ENCODE measurements around the gene PJVK. TPM values are rescaled to one million over a fixed set of nuclear protein-coding genes. Genes with fewer than 3 reads are reported as not detected.

PJVK gene
- polyA plus RNA-seq, 1 donor from 2014 or later = 5.5 TPM

DNA sequence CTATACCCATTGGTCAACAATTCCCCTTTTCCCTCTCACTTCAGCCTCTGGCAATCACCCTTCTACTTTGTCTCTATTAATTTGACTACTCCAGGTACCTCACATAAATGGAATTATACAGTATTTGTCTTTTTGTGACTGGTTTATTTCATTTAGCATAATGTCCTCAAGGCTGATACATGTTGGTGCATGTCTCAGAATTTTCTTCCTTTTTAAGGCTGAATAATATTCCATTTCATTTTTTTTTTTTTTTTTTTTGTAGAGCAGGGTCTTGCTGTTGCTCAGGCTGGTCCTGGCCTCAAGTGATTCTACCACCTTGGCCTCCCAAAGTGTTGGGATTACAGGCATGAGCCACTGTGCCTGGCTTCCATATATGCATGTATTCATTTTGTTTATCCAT, 25.3 kb downstream of the PJVK start:
- H4K20me1 ChIP-seq (ENCODE audit: insufficient read depth) = no peaks in the 10 kb centered on the region
- H3K4me3 ChIP-seq (ENCODE audit: low read length) = peak overlapping the region; percentile 82
- no peak overlapping the region for H3K27ac ChIP-seq (ENCODE audit: low read length)
- no peak overlapping the region for H3K4me2 ChIP-seq (ENCODE audit: low read length)
- H3K36me3 ChIP-seq (ENCODE audit: insufficient read depth, low read length) = no peaks in the 10 kb centered on the region
- H3K79me2 ChIP-seq (replicated peaks; ENCODE audit: insufficient read depth, low read length) = peaks cover 40% of the 10 kb centered on the region
- H3F3A ChIP-seq (ENCODE audit: insufficient read depth, low read length, poor library complexity, severe bottlenecking) = peaks cover 3% of the 10 kb centered on the region
- no peaks in the 10 kb centered on the region for H3K27me3 ChIP-seq (ENCODE audit: insufficient read depth, low read depth, low read length)
- no peak for TF ChIP-seq EP300 (conservative IDR thresholded peaks at IDR 0.05; ENCODE audit: poor library complexity, severe bottlenecking)
- no peak for TF ChIP-seq RAD21 (conservative IDR thresholded peaks at IDR 0.05)
- TF ChIP-seq SMC3 (conservative IDR thresholded peaks at IDR 0.05; ENCODE audit: poor library complexity) = no peak
- TF ChIP-seq TAF1 (IDR thresholded peaks at IDR 0.05; ENCODE audit: low read depth) = no peak
- no peak for TF ChIP-seq MXI1 (conservative IDR thresholded peaks at IDR 0.05; ENCODE audit: poor library complexity, severe bottlenecking)
- TF ChIP-seq EZH2 (IDR thresholded peaks at IDR 0.05; ENCODE audit: borderline replicate concordance, insufficient read depth, low read length, poor library complexity, severe bottlenecking) = no peak
- TF ChIP-seq POLR2AphosphoS5 (IDR thresholded peaks at IDR 0.05) = no peak
- TF ChIP-seq, protein P1, sequence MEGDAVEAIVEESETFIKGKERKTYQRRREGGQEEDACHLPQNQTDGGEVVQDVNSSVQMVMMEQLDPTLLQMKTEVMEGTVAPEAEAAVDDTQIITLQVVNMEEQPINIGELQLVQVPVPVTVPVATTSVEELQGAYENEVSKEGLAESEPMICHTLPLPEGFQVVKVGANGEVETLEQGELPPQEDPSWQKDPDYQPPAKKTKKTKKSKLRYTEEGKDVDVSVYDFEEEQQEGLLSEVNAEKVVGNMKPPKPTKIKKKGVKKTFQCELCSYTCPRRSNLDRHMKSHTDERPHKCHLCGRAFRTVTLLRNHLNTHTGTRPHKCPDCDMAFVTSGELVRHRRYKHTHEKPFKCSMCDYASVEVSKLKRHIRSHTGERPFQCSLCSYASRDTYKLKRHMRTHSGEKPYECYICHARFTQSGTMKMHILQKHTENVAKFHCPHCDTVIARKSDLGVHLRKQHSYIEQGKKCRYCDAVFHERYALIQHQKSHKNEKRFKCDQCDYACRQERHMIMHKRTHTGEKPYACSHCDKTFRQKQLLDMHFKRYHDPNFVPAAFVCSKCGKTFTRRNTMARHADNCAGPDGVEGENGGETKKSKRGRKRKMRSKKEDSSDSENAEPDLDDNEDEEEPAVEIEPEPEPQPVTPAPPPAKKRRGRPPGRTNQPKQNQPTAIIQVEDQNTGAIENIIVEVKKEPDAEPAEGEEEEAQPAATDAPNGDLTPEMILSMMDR (IDR thresholded peaks at IDR 0.05; ENCODE audit: poor library complexity, severe bottlenecking) = no peak
- TF ChIP-seq, protein P2, sequence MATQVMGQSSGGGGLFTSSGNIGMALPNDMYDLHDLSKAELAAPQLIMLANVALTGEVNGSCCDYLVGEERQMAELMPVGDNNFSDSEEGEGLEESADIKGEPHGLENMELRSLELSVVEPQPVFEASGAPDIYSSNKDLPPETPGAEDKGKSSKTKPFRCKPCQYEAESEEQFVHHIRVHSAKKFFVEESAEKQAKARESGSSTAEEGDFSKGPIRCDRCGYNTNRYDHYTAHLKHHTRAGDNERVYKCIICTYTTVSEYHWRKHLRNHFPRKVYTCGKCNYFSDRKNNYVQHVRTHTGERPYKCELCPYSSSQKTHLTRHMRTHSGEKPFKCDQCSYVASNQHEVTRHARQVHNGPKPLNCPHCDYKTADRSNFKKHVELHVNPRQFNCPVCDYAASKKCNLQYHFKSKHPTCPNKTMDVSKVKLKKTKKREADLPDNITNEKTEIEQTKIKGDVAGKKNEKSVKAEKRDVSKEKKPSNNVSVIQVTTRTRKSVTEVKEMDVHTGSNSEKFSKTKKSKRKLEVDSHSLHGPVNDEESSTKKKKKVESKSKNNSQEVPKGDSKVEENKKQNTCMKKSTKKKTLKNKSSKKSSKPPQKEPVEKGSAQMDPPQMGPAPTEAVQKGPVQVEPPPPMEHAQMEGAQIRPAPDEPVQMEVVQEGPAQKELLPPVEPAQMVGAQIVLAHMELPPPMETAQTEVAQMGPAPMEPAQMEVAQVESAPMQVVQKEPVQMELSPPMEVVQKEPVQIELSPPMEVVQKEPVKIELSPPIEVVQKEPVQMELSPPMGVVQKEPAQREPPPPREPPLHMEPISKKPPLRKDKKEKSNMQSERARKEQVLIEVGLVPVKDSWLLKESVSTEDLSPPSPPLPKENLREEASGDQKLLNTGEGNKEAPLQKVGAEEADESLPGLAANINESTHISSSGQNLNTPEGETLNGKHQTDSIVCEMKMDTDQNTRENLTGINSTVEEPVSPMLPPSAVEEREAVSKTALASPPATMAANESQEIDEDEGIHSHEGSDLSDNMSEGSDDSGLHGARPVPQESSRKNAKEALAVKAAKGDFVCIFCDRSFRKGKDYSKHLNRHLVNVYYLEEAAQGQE (IDR thresholded peaks at IDR 0.05; ENCODE audit: borderline replicate concordance) = no peak
- H3K9me3 ChIP-seq (ENCODE audit: low read length) = no peaks in the 10 kb centered on the region
- H3K9ac ChIP-seq (ENCODE audit: low read length) = no peak overlapping the region
- H2AFZ ChIP-seq (ENCODE audit: low read depth, low read length) = no peak overlapping the region
- no peaks in the 10 kb centered on the region for H3K9me2 ChIP-seq (ENCODE audit: insufficient read depth, low read length)

DNA sequence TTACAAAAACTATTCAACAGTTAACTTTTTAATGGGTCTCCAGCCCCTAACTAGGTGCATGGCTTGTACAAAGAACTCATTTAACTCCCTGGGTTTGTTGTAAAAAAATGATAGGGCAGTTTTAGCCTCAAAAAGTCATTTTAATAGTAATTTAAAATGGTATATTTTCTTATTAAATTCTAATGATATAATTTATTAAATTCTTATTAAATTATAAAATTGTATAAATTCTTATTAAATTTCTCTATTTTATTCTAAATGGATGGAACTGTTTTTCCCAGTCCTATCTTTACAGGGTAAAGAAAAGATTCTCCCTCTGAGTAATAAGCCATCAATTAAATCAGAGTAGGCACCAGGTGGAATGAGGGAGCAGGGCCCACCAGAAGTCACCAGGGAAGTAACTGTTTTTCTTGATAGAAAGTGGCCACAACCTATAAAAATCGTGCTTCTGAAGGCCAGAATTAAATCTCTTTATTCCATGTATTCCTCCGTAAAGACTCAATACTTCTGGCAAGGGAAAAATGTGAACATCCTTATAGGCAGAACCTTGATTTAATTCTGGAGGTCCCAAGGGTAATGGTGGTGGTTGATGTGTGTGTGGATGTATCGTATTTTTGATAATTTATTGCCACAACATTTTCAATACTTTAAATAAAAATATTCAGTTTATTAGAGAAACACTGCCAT, 26.4 kb downstream of the PJVK start:
- H3K36me3 ChIP-seq (ENCODE audit: insufficient read depth, low read length) = no peaks in the 10 kb centered on the region
- H3K27ac ChIP-seq (ENCODE audit: low read length) = peak overlapping the region; percentile 95
- H4K20me1 ChIP-seq (ENCODE audit: insufficient read depth) = no peaks in the 10 kb centered on the region
- H3K27me3 ChIP-seq (ENCODE audit: insufficient read depth, low read depth, low read length) = no peaks in the 10 kb centered on the region
- H3K9me2 ChIP-seq (ENCODE audit: insufficient read depth, low read length) = no peaks in the 10 kb centered on the region
- H3K4me2 ChIP-seq (ENCODE audit: low read length) = peak overlapping the region; percentile 88
- peaks cover 51% of the 10 kb centered on the region for H3K79me2 ChIP-seq (replicated peaks; ENCODE audit: insufficient read depth, low read length)
- no peaks in the 10 kb centered on the region for H3K9me3 ChIP-seq (ENCODE audit: low read length)
- H3K9ac ChIP-seq (ENCODE audit: low read length) = peak overlapping the region; percentile 84
- H2AFZ ChIP-seq (ENCODE audit: low read depth, low read length) = peak overlapping the region; percentile 3
- TF ChIP-seq TAF1 (IDR thresholded peaks at IDR 0.05; ENCODE audit: low read depth) (no peak), EZH2 (IDR thresholded peaks at IDR 0.05; ENCODE audit: borderline replicate concordance, insufficient read depth, low read length, poor library complexity, severe bottlenecking) (no peak), MXI1 (conservative IDR thresholded peaks at IDR 0.05; ENCODE audit: poor library complexity, severe bottlenecking) (no peak), RAD21 (conservative IDR thresholded peaks at IDR 0.05) (no peak), SMC3 (conservative IDR thresholded peaks at IDR 0.05; ENCODE audit: poor library complexity) (no peak), EP300 (conservative IDR thresholded peaks at IDR 0.05; ENCODE audit: poor library complexity, severe bottlenecking) (no peak), POLR2AphosphoS5 (IDR thresholded peaks at IDR 0.05) (no peak)
- TF ChIP-seq, protein P1 (IDR thresholded peaks at IDR 0.05; ENCODE audit: poor library complexity, severe bottlenecking) = no peak
- TF ChIP-seq, protein P2 (IDR thresholded peaks at IDR 0.05; ENCODE audit: borderline replicate concordance) = no peak
- H3F3A ChIP-seq (ENCODE audit: insufficient read depth, low read length, poor library complexity, severe bottlenecking) = peaks cover 3% of the 10 kb centered on the region
- H3K4me3 ChIP-seq (ENCODE audit: low read length) = peak overlapping the region; percentile 82

All from neural cell (in vitro differentiated cells).